ENCODE results near the gene ADAM8.

GRCh38 chr10:133215586-133215985, 61.1 kb downstream of the ADAM8 start:
- TF ChIP-seq GATA2 (IDR thresholded peaks at IDR 0.05; ENCODE audit: low read depth, low read length) (no peak), GATA3 (IDR thresholded peaks at IDR 0.05; ENCODE audit: low read depth, low read length) (no peak)
